Activated CD4-positive, CD25-positive, alpha-beta regulatory T cell (primary cell): Measurements from ENCODE around the gene COA7.
A peak's percentile ranks its signal among the peaks of the same experiment; 100 is the strongest.
"Not testable (repeated sequence)": the region's sequence is repeated elsewhere in the genome, so short reads cannot be mapped to it uniquely, and the experiment has no call there.

Source experiments
- DNase-seq, 4 experiments: peaks; one replicate each; lab custom pipeline; 2025; lab: John Stamatoyannopoulos, UW

The COA7 gene

GRCh38 chr1:52706136-52706670, 8.1 kb upstream of the COA7 start:
- DNase-seq: no peak

GRCh38 chr1:52702886-52703787, 5.0 kb upstream of the COA7 start:
- DNase-seq: peak; percentile 54 to 70 (median 60)

GRCh38 chr1:52695627-52696026, 2.5 kb downstream of the COA7 start:
- no peak for DNase-seq

GRCh38 chr1:52693843-52694242, 4.3 kb downstream of the COA7 start:
- no peak for DNase-seq

- not testable (repeated sequence) for DNase-seq
These were observed 4.8 kb downstream of the COA7 start for GRCh38 chr1:52693351-52693750.

GRCh38 chr1:52692697-52693096, 5.5 kb downstream of the COA7 start:
- DNase-seq: no peak

GRCh38 chr1:52691821-52692220, 6.3 kb downstream of the COA7 start:
- DNase-seq: no peak

- DNase-seq: no peak
These were observed 11.3 kb downstream of the COA7 start for GRCh38 chr1:52686830-52687229.

GRCh38 chr1:52686261-52686751, 11.8 kb downstream of the COA7 start:
- peak; percentile 38 to 67 (median 56) for DNase-seq

GRCh38 chr1:52684545-52684944, 13.6 kb downstream of the COA7 start:
- DNase-seq: no peak

- no peak for DNase-seq
These were observed 14.7 kb downstream of the COA7 start for GRCh38 chr1:52683367-52683940.

GRCh38 chr1:52681136-52681535, 17.0 kb downstream of the COA7 start:
- no peak for DNase-seq

- no peak for DNase-seq
These were observed 17.8 kb downstream of the COA7 start for GRCh38 chr1:52680353-52680752.

GRCh38 chr1:52679498-52679897, 18.6 kb downstream of the COA7 start:
- DNase-seq: no peak

GRCh38 chr1:52679048-52679447, 19.1 kb downstream of the COA7 start:
- no peak for DNase-seq

- no peak for DNase-seq
These were observed 20.9 kb downstream of the COA7 start for GRCh38 chr1:52677076-52677806.

GRCh38 chr1:52676249-52676903, 21.8 kb downstream of the COA7 start:
- DNase-seq: no peak

- no peak for DNase-seq
These were observed 23.4 kb downstream of the COA7 start for GRCh38 chr1:52674497-52675384.

- DNase-seq: no peak
These were observed 24.6 kb downstream of the COA7 start for GRCh38 chr1:52673513-52673912.

GRCh38 chr1:52672946-52673345, 25.2 kb downstream of the COA7 start:
- no peak for DNase-seq

- no peak for DNase-seq
These were observed 27.5 kb downstream of the COA7 start for GRCh38 chr1:52670604-52671003.
